ENCODE results near the gene SRPK3. TPM values are rescaled to one million over a fixed set of nuclear protein-coding genes. Genes with fewer than 3 reads are reported as not detected.

The SRPK3 gene
- total RNA-seq, 1 donor from 2014 or later = 6.7 TPM

DNA sequence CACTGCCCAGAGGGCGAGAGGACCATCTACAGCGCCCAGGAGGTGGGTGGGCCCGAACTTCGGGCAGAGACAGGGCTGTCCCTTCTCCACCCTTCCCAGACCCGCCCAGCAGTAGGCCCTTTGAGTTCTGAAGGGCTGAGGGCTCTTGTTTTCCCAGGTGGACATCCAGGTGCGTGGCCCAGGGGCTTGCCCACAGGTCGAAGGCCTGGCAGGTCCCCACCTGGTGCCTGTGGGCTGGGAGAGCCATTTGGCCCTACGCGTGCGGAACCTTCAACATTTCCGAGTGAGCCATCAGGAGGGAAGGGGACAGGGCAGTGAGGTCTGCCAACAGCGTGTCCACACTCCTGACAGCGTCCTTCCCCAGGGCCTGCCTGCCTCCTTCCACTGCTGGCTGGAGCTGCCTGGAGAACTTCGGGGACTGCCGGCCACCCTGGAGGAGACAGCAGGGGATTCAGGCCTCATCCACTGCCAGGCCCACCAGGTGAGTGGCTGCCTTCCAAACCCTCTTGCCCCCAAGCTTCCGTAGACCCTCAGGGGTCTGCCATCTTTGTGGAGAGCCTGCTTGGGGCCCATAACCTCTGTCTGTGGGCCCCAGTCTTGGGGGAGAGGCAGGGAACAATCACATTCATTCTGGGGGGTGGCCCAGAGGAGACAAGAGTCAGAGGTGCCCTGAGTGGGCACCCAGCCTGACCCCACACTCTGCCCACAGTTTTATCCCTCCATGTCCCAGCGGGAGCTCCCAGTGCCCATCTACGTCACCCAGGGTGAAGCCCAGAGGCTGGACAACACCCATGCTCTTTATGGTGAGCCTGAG lies 10.0 kb upstream of the SRPK3 start:
- DNase-seq = no peak

DNA sequence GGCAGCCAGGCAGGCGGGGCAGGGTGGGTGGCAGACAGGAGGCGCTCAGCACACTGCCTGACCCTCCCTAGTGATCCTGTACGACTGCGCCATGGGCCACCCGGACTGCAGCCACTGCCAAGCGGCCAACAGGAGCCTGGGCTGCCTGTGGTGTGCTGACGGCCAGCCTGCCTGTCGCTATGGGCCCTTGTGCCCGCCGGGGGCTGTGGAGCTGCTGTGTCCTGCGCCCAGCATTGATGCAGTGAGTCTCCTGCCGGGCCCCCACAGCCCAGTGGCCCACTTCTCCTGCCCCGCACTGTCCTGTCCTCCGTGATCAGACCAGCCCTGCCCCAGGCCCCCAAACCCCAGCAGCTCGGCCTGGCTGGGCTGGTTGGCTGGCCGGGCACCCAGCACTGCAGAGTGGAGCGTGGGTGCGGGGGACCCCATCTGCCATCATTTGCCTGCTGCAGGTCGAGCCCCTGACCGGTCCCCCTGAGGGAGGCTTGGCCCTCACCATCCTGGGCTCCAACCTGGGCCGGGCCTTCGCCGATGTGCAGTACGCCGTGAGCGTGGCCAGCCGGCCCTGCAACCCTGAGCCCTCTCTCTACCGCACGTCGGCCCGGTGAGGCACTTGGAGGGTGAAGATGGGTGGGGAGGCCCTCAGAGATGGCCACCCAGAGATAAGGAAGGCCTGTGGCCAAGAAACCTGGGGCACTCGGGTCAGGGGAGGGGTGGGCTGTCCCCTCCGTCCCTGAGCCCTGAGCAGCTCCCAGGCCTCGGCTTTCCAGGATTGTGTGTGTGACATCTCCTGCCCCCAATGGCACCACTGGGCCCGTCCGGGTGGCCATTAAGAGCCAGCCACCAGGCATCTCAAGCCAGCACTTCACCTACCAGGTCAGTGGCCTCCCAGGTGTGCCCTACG lies 9.2 kb upstream of the SRPK3 start:
- DNase-seq = no peak

GRCh38 chrX:153772316-153773217 lies 8.3 kb upstream of the SRPK3 start:
- DNase-seq = no peak

DNA sequence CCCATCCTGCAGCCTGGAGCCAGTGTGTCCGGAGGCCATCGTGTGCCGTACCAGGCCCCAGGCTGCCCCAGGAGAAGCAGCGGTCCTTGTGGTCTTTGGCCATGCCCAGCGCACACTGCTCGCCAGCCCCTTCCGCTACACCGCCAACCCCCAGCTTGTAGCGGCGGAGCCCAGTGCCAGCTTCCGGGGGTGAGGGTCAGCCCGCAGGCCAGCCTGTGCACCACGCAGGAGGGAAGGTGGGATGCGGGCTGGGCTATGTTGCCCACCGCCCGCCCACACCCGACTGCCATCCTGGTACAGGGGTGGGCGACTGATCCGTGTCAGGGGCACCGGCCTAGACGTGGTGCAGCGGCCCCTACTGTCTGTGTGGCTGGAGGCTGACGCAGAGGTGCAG lies 7.6 kb upstream of the SRPK3 start:
- no peak for DNase-seq

GRCh38 chrX:153773741-153774575 lies 6.9 kb upstream of the SRPK3 start:
- no peak for DNase-seq

GRCh38 chrX:153774576-153775292 lies 6.1 kb upstream of the SRPK3 start:
- no peak for DNase-seq

- DNase-seq = no peak
Observed at GRCh38 chrX:153775293-153776119, 5.3 kb upstream of the SRPK3 start.

GRCh38 chrX:153776120-153776599 lies 4.7 kb upstream of the SRPK3 start:
- no peak for DNase-seq

- DNase-seq = no peak
Observed at GRCh38 chrX:153776611-153777045, 4.2 kb upstream of the SRPK3 start.

GRCh38 chrX:153777261-153778090 lies 3.4 kb upstream of the SRPK3 start:
- DNase-seq = no peak

- no peak for DNase-seq
Observed at GRCh38 chrX:153778181-153778580, 2.7 kb upstream of the SRPK3 start.

GRCh38 chrX:153778684-153779101 lies 2.1 kb upstream of the SRPK3 start:
- no peak for DNase-seq

DNA sequence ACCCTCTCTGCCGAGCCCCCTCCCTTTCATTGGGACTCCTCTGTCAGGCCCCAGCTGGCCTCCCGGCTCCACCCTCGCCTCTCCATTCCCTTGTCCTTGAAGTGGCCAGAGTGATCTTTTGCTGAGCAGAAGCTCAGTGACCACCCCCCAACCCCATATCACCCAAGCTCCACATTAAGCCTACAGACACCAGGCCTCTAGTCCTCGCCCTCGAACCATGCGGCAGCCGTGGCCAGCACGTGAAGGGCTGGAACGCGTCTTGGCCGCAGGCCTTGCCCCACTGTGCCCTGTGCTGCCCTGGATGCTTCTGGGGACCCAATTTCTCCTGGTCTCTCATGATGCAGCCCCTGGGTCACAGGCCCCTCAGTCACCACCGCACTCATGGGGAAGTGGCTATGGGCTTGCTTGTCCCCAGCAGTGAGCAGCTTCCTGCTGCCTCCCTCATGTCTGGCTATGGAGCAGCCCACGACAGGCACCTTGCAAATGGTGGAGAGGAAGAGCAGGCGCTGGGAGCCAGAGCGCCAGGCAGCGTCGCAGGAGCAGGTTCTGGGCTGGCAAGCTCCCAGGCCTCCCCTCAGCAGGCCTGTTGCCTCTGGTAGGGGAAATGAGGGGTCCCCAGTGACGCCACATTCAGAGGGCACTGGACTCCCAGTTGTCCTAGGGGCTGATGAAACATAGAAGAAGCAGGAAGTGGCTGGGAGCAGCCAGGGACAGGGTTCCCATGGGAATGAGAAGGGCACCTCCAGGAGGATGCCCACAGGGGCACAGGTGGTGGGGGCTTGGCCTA lies 757 bp upstream of the SRPK3 start:
- DNase-seq = no peak

DNA sequence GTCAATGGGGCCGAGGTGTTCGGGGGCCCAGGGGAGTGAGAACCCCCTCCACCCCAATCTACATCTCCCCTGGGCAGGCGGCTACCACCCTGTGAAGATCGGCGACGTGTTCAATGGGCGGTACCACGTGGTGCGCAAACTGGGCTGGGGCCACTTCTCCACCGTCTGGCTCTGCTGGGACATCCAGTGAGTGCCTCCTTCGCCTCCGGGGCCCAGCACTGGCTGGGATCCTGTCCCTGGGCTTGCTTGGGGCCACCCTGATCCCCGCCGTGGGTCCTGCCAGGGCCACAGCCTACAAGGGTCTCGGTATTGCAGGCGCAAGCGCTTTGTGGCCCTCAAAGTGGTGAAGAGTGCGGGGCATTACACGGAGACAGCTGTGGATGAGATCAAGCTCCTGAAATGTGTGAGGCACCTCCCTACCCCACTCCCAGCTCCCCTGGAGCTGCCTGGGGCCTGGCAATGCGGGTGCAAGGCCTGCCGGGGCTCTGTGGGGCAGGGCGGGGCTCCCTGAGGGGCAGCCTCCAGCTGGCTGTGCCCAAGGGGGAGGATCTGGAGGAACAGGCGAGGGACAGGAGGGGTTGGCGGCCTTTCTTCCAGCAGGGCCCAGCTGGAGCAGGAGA lies 697 bp downstream of the SRPK3 start:
- DNase-seq = no peak

GRCh38 chrX:153782313-153782712 lies 1.5 kb downstream of the SRPK3 start:
- DNase-seq = no peak

DNA sequence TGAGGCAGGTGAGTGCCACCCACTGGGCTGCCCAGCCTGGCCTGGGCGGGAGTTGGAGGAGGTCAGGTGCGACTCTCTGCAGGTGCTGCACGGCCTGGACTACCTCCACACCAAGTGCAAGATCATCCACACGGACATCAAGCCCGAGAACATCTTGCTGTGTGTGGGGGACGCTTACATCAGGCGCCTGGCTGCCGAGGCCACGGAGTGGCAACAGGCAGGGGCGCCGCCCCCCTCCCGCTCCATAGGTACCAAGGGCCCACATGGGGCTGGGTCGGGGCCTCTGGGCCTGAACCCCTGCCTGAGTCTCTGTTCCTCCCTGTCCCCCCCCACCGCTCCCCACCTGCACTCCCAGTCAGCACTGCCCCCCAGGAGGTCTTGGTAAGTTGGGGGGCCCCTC lies 2.0 kb downstream of the SRPK3 start:
- no peak for DNase-seq

- DNase-seq = no peak
Observed at GRCh38 chrX:153783378-153784013, 2.7 kb downstream of the SRPK3 start.

Data from skin of body (tissue), 2 donors.